ENCODE data around the gene COL5A1.

Gene COL5A1

DNA sequence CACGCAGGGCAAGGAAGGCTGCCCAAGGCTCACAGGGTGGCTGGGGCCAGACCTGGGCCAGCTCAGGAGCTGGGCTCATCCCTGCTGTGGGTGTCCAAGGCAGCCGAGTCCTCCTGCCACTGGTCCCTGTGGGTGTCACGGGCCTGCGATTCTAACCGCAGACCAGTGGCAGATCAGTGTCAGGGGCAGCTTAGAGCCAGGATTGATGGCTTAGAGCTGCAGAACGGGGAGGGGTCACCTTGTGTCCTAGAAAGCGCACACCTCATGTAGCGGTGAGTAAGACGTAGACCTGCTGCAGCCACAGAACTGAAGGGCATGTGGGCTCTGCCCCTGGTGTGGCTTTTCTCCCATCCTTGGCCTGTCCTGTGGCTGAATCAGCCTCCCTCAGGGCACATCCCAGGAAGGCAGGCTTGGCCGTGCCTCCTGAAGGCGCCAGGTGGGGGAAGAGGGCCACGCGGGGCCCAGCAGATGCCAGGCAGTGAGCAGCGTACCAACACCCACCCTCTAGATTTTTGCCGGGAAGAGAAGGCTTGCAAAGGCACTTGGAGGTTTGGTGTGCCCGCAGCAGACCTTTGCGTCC, 160.7 kb downstream of the COL5A1 start:
- DNase-seq: no peak

DNA sequence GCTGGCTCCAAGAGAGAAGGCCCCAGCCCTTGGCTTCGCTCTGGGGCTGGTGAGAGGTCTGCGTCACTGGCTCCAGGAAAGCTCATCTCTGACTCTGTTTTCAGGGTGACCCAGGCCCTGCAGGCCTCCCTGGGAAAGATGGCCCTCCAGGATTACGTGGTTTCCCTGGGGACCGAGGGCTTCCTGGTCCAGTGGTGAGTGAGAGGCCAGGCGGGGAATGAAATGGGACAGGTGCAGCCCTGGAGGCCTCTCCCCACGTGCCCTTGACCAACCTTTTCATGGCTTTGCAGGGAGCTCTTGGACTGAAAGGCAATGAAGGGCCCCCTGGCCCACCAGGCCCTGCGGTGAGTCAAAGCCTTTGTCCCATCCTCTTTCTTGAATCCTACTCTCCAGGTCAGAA, 163.3 kb downstream of the COL5A1 start:
- DNase-seq: no peak

DNA sequence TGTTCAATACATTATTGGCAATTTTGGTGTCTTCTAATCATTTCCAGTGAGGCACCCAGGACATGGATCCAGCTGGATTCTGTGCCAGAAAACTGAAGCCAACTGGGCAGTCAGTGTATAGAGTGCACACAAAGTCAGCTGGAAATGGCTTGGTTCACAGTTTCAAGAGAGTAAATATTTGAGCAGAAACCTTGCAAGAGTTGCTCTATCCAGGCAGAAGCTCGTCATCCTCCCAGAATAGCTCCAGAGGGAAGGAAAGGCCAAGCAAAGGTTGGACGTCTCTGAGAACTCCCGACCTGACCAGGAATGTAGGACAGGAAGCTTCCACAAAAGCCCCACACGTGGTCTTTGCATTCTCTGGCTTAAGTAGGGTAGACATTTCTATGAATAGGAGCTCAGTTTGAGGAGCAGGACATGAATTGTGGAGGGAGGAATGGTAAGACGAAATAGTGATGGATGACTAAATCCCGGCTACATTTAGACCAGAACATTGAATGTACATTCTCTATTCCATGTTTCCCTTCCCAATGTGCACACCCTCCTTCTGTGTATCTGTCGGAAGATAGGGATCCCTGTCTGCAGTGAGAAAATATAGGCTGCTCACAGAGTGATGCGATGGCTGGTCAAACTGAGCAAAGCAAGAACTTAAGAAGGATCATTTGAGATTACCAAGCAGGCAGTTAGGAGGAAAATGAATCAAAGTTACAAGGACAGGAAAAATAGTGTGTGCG, 166.3 kb downstream of the COL5A1 start:
- DNase-seq: no peak

DNA sequence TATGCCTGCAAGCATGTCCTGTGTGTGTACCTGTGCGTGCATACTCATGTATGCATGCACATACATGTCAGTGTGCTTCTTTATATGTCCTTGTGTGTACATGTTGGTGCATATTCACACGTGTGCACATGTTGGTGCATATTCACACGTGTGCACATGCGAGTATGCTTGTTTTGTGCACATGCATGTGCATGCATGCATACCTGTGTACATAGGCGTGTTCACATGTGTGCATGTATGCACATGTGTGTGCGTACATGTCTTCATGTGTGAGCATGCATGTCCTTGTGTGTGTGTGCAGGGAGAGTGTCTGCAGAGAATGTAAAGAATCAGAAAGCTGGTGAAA, 166.8 kb downstream of the COL5A1 start:
- DNase-seq: no peak

DNA sequence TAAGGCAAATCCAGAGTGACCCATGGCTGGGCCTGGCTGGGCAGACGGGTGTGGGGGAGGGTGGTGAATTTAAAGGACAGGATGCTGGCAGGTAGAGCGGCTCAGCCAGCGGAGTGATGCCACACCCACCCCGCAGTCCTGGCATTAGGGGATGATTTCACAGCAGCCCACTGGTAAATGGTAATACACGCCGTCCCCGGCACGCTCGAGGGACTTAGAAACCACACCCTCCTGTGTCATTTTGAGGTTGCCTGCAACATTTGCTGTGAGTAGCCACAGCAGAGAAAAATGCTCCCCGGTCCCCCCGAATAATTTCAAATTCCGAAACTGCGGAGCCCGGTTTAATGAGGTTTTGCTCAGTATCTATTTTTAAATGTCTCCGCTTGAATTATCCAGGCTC, 167.7 kb downstream of the COL5A1 start:
- no peak for DNase-seq

DNA sequence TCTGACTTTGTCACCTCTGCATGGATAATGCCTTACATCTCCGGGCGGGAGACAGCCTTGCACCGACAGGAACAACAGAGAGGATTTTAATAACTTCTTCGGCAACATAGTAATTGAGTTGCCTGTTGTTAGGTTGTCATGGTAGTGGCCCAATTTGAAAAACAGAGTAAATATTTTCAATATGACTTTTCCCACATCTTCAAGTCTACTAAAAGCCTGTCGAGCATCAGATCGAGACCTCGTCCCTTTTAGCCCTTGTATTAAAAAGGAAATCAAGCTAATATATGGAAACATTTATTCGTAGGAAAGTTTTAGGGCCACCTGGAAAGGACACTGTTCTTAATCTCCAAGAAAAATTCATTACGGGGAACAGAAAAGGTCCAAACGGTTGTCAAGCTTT, 168.2 kb downstream of the COL5A1 start:
- no peak for DNase-seq

DNA sequence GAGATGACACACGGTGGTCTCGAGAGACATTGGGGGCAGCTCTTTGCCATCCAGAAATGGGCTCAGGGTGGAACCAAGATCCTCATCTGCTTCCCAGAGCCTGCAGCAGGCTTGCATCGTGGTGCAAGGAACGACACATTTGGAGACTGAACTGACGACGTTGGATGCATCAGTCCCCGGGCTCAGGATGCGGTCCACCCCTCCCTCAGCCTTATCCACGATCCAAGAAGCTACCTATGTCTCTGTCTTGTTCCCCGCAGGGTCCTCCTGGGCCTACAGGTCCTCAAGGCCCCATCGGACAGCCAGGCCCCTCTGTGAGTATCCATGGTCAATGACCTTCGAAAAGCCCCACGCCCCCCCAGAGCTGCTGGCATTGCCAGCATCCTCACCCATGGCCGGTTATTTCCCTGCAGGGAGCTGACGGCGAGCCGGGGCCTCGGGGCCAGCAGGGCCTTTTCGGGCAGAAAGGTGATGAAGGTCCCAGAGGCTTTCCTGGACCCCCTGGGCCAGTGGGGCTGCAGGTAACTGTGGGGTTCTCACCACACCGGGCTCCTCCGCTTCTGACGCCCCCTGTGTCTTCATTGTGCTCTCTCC, 169.6 kb downstream of the COL5A1 start:
- DNase-seq: no peak

DNA sequence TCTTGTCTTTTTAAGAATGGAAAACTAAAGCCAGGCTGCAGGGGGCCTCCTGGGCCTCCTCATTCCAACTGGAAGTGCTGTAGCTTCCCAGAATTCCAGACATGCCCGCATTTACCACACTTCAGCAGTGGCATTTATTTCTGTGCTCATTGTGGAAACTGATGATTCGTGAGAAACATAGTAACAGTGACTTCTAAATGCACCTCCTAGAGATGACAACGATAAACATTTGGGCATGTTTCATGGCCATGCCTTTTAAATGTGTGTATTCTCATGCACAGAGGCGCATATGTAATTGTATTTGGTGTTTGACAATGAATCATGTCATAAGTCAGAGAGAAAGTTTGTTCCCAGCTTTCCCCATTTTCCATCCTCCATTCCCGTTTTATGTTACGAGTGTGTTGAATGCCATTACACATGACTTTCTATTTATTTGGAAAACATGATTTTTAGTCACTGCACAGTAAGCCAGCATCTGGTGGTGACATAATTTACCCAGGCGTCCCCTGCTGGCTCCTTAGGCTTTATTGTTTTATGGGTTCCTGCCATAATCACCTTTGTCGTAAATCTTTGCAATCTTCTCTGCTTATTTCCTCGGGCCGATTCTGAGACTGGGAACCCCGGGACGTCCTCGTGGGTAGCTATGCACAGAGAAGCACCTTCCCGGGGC, 170.2 kb downstream of the COL5A1 start:
- DNase-seq: peak; percentile 6

DNA sequence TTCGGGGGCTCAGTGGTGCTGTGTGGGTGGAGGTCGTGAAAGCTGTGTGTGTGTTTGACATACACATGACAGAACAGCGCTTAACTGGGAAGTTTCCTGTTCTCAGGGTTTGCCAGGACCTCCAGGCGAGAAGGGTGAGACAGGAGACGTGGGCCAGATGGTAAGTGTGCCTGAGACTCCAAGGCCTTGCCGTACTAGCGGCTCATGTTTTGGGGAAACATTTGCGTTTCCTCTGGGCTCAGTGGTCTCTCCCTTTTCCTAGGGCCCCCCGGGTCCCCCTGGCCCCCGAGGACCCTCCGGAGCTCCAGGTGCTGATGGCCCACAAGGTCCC, 170.7 kb downstream of the COL5A1 start:
- no peak for DNase-seq

DNA sequence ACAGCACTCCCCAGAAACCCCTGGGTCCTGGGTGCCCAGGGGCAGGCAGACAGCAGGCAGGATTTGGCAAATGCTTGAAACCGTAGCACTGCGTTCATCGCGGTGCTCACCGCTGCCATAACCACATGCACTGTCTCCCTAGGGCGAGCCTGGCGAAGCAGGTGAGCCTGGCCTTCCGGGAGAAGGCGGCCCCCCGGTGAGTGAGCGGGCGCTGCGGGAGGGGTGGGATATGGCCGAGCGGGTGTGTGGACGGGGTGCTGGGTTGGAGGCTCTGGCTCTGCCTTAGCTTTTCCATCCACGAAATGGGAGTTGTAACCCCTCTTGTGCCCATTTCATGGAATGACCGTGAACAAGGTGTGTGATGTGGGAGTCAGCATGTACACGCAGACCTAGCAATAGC, 172.2 kb downstream of the COL5A1 start:
- no peak for DNase-seq

DNA sequence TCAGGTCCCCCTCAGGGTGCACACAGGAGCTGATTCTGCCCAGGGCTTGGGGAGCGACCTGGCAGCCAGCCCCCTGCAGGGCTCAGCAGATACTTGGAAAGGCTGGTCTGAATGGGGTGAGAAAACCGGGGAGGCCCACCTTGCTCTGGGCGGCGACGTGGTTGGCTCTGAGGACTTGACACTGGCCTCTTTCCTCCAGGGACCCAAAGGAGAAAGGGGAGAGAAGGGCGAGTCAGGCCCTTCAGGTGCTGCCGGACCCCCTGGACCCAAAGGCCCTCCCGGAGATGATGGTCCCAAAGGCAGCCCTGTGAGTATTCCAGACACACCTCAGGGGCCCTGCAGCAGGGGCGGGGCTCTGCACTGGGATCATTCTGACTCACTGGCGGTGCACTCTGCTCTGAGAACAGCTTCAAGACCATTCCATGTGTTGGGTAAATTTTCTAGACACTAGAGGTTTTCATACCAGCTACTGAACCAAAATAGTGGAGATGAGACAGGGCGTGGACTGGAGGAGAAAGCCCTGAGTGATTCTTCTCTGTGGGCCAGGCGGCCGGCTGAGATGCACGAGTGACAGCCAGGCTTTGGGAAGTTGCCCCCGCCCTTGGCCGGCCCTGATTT, 173.1 kb downstream of the COL5A1 start:
- no peak for DNase-seq

DNA sequence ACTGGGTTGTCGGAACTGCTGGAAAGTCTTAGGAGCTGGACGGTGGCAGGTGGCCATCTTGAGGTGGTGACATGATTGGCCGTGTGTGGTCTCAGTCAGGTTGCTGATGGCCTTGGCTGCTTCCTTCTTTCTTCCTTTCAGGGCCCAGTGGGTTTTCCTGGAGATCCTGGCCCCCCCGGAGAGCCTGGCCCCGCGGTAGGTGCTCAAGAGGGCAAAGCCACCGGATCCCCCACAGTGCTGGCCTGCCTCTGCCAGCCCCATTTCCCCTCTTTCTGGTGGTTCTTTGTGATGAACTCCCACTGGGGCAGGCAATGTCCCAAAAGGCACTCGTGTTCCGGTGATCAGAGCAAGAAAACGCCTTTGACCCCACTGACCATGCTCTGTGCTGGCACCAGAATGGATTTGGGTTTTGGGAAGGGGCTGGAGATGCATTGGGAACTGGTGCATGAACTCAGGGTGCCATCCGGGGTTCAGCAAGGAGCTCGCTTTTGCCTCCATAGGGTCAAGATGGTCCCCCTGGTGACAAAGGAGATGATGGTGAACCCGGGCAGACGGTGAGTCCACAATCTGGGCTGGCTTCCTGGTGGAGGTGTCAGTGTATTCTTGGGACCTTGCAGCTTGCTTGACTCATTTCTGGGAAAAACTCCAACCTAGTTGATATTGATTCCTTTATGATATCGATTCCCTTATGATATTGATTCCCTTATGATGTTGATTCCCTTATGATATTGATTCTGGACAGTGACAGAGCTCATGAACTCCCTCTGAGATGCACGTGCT, 174.0 kb downstream of the COL5A1 start:
- DNase-seq: no peak

DNA sequence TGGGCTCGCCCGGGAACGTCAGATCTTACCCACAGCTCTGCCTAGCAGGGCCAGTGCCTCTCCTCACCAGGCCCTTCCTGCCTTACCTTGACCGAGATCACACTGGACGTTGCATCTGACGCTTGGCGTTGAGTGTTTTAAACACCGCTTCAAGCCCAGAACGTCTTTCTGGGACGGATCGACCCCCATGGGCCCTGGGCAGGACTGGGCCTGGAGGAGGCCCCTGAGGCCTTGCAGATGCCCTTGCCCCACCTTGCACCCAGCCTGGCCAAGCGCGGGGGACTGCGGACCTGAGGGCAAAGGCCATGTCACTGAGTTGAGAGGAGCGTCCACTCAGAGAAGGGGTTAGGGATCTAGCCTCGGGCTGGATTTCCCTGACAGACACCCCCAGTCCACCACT, 174.7 kb downstream of the COL5A1 start:
- no peak for DNase-seq

DNA sequence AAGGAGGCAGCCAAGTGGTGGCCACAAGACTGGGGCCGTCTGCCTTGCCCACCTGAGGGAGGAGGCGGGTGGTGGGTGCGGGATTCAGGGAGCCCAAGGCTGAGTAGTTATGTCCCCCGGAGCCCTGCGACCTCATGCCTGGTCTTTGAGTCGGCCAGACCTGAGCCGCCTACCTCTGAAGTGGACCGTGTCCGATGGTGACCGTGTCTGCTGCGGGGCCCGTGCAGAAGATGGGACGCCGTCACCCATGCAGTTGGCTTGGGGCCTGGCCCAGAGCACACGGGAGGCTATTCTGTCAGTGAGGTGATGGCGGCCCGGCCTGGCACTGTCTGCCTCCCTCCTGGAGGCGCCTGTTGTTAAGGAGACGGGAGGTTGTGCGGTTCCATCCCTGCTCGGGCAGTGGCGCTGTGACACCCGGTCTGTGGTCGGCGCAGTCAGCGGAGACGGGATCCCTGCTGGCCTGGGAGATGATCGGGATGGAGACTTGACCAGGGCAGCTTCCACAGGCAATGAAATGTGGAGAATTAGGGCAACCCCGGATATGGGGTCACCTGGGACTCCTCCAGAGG, 176.5 kb downstream of the COL5A1 start:
- no peak for DNase-seq

DNA sequence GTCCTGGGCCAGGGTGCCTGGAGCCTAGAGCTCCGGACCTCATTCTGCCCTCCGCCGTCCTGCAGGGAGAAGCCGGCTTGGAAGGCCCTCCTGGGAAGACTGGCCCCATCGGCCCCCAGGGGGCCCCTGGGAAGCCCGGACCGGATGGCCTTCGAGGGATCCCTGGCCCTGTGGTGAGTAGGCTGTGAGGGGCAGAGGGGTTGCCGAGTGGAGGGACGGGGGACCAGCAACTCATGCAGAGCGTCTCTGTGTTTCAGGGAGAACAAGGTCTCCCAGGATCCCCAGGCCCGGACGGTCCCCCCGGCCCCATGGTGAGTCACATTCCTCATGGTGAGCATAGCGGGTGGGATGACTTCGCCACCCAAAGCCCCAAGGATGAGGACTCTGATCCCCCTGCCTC, 177.0 kb downstream of the COL5A1 start:
- no peak for DNase-seq

DNA sequence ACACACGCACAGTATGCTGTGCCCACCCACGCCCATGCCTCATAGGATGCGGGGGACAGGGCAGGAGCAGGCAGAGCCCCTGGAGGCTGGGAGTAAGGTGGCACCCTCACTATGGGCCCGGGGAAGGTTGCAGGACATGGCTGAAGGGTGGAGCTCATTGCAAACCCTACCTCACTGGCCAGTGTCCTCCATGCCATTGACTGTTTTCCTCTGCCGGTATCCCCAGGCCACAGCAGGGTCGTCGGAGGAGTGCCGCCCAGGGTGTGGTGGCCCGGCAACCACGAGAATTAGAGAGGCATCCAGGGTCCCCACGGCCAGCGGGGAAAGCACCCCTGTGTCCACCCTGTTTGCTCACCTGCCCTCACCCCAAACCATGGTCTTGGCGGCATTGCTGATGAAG, 179.3 kb downstream of the COL5A1 start:
- DNase-seq: no peak

DNA sequence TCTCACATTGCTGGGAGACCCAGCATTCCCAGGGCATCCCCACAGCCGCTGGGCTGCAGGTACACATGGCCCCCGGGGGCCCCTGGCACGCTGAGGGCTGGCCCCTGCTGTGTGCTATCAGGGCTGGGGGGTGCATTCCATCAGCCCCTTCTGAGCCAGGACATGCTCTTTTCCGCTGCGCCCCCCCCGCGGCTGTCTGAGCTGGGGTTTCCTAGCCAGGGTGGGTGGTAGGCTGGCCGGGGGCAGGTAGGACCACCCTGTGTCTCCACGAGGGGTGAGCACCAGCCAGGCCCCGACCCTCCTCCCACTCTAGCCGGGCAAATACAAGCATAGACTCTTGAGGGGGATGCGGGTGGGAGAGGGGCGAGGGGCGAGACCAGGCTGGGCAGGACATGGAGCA, 180.9 kb downstream of the COL5A1 start:
- DNase-seq: no peak

DNA sequence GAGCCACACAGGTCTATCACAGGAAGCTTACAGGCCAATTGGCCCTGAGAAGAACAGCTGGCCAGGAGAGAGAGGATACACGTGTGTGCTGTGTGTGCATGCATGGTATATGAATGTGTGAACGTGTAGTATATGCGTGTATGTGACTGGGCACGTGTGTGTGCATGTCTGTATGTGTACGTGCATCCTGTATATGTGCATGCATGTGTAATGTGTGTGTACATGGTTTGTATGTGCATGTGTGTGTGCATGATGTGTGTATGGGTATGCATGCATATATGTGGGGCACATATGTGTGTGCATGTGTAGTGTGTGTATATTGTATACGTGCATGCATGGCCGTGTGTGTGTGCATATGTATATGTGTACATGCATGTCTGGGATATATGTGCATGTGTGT, 182.0 kb downstream of the COL5A1 start:
- DNase-seq: no peak

DNA sequence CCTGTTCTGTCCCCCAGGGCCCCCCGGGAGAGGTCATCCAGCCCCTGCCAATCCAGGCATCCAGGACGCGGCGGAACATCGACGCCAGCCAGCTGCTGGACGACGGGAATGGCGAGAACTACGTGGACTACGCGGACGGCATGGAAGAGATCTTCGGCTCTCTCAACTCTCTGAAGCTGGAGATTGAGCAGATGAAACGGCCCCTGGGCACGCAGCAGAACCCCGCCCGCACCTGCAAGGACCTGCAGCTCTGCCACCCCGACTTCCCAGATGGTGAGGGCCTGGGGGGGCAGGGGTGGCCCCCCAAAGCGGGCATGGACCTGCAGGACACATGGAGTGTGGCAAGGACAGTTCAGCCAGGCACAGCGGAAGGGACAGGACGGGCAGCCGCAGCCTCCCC, 183.0 kb downstream of the COL5A1 start:
- DNase-seq: no peak

DNA sequence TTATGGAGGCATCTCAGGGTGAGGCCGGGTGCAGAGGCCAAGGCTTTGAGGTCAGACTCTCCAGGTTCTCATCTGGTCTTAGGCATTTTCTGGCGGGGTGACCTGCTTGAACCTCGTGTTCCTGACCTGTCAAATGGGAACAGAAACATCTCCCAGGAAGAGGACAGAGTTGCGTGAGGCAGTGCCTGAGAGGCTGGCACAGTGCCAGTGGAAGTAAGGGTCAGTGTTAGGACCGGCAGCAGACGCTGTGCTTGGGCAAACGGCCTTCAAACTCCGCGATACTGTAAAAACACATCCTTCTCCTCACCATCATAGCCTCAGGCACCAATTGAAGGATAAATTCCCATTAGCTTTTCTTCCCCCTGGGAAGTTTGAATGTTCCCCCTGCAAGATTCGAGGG, 183.4 kb downstream of the COL5A1 start:
- DNase-seq: no peak

DNA sequence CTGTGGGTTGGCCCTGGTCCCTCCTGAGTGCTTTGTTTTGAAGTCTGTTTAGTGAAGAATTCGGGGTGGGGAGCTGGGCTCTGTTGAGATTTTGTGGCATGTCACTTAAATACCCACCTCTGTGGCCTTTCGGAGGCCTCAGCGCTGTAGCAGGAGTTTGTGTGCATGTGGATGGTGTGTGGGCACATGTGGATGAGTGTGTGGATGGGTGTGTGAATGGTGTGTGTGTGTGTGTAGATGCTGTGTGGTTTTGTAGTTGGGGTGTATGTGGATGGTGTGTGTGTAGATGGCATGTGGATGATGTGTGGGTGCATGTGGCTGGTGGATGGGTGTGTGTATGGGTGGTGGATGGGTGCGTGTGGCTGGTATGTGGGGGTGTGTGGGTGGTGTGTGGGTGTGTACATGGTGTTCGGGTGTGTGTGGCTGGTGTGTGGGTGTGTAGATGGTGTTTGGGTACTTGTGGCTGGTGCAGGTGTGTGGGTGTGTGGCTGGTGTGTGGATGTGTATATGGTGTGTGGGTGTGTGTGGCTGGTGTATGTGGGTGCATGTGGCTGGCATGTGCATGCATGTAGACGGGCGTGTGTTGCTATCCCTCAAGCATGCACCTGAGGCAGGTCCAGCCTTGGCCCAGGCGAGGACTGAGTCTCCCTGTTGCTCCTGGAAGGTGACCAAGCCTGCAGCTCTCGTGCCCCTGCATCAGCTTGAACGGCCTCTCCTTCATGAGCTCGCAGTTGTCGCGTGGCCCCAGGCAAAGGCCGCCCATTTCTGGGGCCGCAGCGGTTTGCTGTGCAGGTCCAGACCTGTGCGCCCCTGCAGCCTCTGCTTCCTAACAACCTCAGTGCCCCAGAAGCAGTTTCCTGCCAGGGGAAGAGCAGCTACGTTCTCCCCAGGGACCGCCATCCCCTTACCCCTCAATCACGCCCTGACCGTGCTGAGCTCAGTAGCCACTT, 185.0 kb downstream of the COL5A1 start:
- DNase-seq: no peak

DNA sequence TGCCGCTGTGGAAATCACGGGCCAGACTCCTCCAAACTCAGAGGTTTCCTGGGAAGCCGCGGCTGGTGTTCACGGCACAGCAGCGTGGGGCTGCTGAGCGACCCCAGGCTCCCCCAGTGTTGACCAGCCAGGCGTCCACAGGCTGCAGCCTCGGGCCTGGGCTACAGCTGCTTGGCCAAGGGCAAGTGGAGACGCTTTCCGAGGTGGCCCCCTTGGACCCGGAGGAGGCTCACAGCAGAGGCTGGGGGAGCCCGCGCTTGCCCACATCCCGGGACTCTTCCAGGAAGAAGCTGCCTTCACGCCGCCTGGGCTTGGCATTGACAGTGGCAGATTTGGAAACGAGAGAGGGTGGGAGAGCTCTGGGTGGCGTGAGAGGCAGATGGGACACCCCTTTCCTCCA, 186.0 kb downstream of the COL5A1 start:
- DNase-seq: no peak

Data from NCI-H226 (cell line).